ENCODE data around the gene VRK3.
A peak's percentile ranks its signal among the peaks of the same experiment; 100 is the strongest.

The VRK3 gene

GRCh38 chr19:49930483-49931011, 94.6 kb downstream of the VRK3 start:
- DNase-seq (ENCODE audit: low read depth in 2 of 2), result no peak

- DNase-seq (ENCODE audit: low read depth in 2 of 2), result peak; percentile 87 to 91
Measured at GRCh38 chr19:49929611-49930482, 95.3 kb downstream of the VRK3 start.

- peak; percentile 86 to 91 for DNase-seq (ENCODE audit: low read depth in 2 of 2)
Measured at GRCh38 chr19:49929121-49929610, 96.0 kb downstream of the VRK3 start, which contains the start of the genes ATF5 and NUP62. Gene ATF5 (plus strand): TSS chr19:49929205. CDS start chr19:49930851, 1,646 bp downstream. Gene NUP62 (minus strand): TSS chr19:49929504. CDS start chr19:49909807, 19,697 bp downstream.

GRCh38 chr19:49927526-49928264, 97.5 kb downstream of the VRK3 start:
- no peak for DNase-seq (ENCODE audit: low read depth in 2 of 2)

GRCh38 chr19:49926515-49926914, 98.7 kb downstream of the VRK3 start:
- no peak for DNase-seq (ENCODE audit: low read depth in 2 of 2)
